ENCODE results near the gene UCN.
A peak's percentile ranks its signal among the peaks of the same experiment; 100 is the strongest.
"Not testable (repeated sequence)": the region's sequence is repeated elsewhere in the genome, so short reads cannot be mapped to it uniquely, and the experiment has no call there.

UCN gene, protein sequence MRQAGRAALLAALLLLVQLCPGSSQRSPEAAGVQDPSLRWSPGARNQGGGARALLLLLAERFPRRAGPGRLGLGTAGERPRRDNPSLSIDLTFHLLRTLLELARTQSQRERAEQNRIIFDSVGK

DNA sequence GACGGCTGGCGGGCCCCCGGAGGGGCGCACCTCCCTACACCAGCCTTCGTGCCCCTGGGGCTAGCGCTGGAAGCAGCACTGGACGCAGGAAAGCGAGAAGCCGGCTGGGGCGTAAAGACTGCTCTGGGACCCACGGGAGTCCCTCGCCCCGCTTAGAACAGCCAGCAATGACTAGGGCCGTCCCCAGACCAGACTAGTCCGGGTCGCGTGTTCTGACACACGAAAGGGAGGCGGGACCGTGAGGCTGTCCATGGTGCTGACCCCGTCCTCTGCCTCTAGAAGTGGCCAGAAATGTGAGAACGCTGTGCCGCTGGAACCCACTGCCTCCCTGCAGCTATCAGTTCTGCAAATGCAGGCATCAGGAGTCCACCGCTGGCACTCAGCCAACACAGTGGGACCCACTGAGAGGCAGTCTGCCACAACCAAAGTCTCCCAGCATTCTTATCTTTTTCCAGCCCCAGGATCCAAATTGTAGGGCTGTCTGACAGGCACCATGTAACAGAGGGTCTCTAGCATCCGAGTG, at the start of gene UCN:
Gene UCN, minus strand, starts transcription at position 87 of the 523 bp plus-strand sequence. CDS start 550 bp downstream, outside the sequence.
- TF ChIP-seq POLR2AphosphoS5 (IDR thresholded peaks at IDR 0.05; ENCODE audit: borderline replicate concordance, low read depth, low read length) (no peak), EZH2 (IDR thresholded peaks at IDR 0.05) (no peak), FOXP2 (optimal IDR thresholded peaks at IDR 0.05; ENCODE audit: control extremely low read depth, extremely low read length, insufficient read depth) (no peak)
- H3K4me3 ChIP-seq: peak within 1 kb of the TSS; percentile 30; the same call in 1 of the 2 replicates

DNA sequence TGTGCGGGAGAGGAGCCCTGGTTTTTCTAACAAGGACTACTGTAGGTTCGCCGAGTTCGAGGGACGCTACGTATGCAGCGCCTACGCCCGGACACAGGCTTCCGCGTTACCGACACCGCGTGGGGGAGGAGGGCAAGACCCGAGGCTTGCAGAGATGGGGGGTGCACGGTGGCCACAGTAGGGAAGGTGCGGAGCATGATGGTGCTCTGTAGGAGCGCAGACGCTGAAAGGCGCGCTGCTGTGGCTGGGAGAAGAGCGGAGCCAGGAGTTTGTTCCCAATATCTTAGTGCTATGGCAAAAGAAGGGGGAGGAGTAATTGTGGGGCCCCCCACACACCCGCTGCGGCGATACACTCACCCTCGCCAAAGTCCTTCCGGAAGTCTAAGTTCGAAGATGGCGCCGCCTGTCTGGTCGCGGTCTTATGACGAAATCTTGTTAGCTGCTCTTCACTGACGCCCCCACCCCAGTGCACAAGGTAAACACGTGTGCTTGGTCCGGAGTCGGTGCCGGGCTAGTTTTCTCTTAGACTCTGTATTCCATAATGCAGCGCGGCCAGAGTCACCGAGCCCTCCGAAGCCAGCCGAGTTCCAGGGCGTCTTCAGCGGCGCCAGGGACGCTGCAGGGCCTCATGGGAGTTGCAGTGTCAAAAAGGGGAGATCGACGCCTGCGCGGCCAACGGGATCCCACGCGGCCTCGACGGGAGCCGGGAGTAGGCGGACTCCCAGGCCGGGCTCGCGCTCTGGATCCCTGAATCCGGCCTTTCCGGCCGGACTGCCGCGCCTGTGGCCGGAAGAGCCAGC, 48.3 kb upstream of the UCN start, which contains the start of gene GTF3C2:
Gene GTF3C2, minus strand, starts transcription at position 383 of the 800 bp plus-strand sequence. CDS start 13,210 bp downstream, outside the sequence.
- peaks cover 5% of the 10 kb centered on the region; the same call in 1 of the 2 replicates for H3K36me3 ChIP-seq (ENCODE audit: insufficient read depth, low read length)
- H3K9ac ChIP-seq (ENCODE audit: insufficient read length): peak within 1 kb of the TSS; percentile 99
- TF ChIP-seq FOXP2 (optimal IDR thresholded peaks at IDR 0.05; ENCODE audit: control extremely low read depth, extremely low read length, insufficient read depth): peak; percentile 88
- no peak for TF ChIP-seq EZH2 (IDR thresholded peaks at IDR 0.05)
- TF ChIP-seq POLR2AphosphoS5 (IDR thresholded peaks at IDR 0.05; ENCODE audit: borderline replicate concordance, low read depth, low read length): peak; percentile 78
- H3K27ac ChIP-seq: peak within 1 kb of the TSS; percentile 97
- H3K9me3 ChIP-seq (ENCODE audit: low read depth, low read length): no peaks in the 10 kb centered on the region
- peak within 1 kb of the TSS; percentile 99 for H3K4me3 ChIP-seq
- DNase-seq (ENCODE audit: low read depth, low spot score): peak; percentile 97

More for the DNA sequence above, at the start of gene UCN:
- DNase-seq (ENCODE audit: low read depth, low spot score): no peak
- H3K36me3 ChIP-seq (ENCODE audit: insufficient read depth, low read length): no peaks in the 10 kb centered on the region
- H3K9ac ChIP-seq (ENCODE audit: insufficient read length): no peak within 1 kb of the TSS
- H3K27ac ChIP-seq: no peak within 1 kb of the TSS
- H3K9me3 ChIP-seq (ENCODE audit: low read depth, low read length): no peaks in the 10 kb centered on the region

DNA sequence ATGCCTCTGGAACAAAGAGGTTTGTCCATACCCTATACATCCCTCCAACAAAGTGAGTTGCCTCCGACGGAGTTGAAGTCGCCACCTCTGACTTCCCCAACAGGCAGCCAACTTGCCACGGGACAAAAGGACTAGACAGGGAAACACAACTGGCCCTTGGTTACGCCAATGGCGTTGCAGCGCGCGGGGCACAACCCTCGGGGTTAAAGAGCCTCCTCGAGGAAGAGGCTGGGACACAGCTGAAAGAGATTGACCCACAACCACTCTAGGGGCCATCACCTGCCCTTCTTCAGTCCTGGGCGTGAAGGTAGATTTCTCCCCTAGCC, 47.8 kb upstream of the UCN start:
- peak overlapping the region; percentile 99 for H3K4me3 ChIP-seq
- peaks cover 5% of the 10 kb centered on the region; the same call in 1 of the 2 replicates for H3K36me3 ChIP-seq (ENCODE audit: insufficient read depth, low read length)
- H3K27ac ChIP-seq: peak overlapping the region; percentile 97
- no peak for DNase-seq (ENCODE audit: low read depth, low spot score)
- TF ChIP-seq POLR2AphosphoS5 (IDR thresholded peaks at IDR 0.05; ENCODE audit: borderline replicate concordance, low read depth, low read length) (no peak), FOXP2 (optimal IDR thresholded peaks at IDR 0.05; ENCODE audit: control extremely low read depth, extremely low read length, insufficient read depth) (no peak), EZH2 (IDR thresholded peaks at IDR 0.05) (no peak)
- H3K9me3 ChIP-seq (ENCODE audit: low read depth, low read length): no peaks in the 10 kb centered on the region
- H3K9ac ChIP-seq (ENCODE audit: insufficient read length): peak overlapping the region; percentile 99

DNA sequence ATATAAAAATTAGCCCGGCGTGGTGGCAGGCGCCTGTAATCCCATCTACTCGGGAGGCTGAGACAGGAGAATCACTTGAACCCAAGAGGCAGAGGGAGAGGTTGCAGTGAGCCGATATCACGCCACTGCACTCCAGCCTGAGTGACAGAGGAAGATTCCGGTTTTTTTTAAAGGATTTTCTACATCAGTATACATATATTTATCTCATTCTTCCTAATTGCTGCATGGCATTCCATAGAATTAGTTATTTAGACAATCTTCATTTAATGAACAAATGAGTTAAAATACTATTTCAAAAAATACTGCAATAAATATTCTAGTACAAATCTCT, 46.3 kb upstream of the UCN start:
- DNase-seq (ENCODE audit: low read depth, low spot score): no peak
- H3K36me3 ChIP-seq (ENCODE audit: insufficient read depth, low read length): peaks cover 10% of the 10 kb centered on the region
- TF ChIP-seq FOXP2 (optimal IDR thresholded peaks at IDR 0.05; ENCODE audit: control extremely low read depth, extremely low read length, insufficient read depth) (no peak), POLR2AphosphoS5 (IDR thresholded peaks at IDR 0.05; ENCODE audit: borderline replicate concordance, low read depth, low read length) (no peak), EZH2 (IDR thresholded peaks at IDR 0.05) (no peak)
- H3K9ac ChIP-seq (ENCODE audit: insufficient read length): no peak overlapping the region
- H3K9me3 ChIP-seq (ENCODE audit: low read depth, low read length): no peaks in the 10 kb centered on the region
- no peak overlapping the region for H3K27ac ChIP-seq
- H3K4me3 ChIP-seq: no peak overlapping the region

DNA sequence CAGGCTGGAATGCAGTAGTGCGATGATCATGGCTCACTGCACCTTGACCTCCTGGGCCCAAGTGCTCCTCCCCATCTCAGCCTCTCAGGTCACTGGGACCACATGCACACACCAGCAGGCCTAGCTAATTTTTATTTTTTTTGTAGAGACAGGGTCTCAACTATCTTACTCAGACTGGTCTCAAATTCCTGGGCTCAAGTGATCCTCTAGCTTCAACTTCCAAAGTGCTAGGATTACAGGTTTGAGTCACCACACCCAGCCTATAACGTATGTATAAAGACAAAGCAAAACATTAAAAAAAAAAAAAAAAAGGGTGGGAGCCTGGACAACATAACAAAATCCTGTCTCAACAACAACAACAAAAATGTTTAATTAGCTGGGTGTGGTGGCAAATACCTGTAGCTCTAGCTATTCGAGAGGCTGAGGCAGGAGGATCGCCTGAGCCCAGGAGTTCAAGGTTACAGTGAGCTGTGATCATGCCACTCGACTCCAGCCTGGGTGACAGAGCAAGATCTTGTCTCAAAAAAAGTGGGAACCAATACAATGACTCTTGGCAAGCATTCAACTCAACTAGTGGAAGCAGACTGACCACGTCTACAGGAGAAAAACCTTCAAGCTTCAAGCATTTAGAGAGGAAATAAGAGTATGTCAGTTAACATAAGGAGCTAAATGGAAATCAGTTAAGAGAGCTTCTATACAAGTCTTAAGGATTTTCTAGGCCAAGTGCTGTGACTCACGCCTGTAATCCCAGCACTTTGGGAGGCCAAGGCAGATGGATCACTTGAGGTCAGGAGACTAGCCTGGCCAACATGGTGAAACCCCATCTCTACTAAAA, 45.7 kb upstream of the UCN start:
- no peak for DNase-seq (ENCODE audit: low read depth, low spot score)
- H3K36me3 ChIP-seq (ENCODE audit: insufficient read depth, low read length): peaks cover 10% of the 10 kb centered on the region
- no peak overlapping the region for H3K27ac ChIP-seq
- H3K4me3 ChIP-seq: no peak overlapping the region
- H3K9me3 ChIP-seq (ENCODE audit: low read depth, low read length): no peaks in the 10 kb centered on the region
- TF ChIP-seq EZH2 (IDR thresholded peaks at IDR 0.05) (no peak), FOXP2 (optimal IDR thresholded peaks at IDR 0.05; ENCODE audit: control extremely low read depth, extremely low read length, insufficient read depth) (no peak), POLR2AphosphoS5 (IDR thresholded peaks at IDR 0.05; ENCODE audit: borderline replicate concordance, low read depth, low read length) (no peak)
- no peak overlapping the region for H3K9ac ChIP-seq (ENCODE audit: insufficient read length)

DNA sequence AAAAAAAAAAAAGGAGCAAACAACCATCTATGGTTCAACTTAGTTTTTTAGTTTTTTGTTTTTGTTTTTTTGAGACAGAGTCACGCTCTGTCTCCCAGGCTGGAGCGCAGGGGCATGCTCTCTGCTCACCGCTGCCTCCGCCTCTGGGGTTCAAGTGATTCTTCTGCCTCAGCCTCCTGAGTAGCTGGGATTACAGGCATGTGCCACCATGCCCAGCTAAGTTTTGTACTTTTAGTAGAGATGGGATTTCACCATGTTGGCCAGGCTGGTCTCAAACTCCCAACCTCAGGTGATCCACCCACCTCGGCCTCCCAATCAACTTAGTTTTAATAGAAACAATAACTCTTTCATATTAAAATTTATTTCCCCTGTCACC, 45.1 kb upstream of the UCN start:
- DNase-seq (ENCODE audit: low read depth, low spot score); H3K27ac ChIP-seq; H3K9ac ChIP-seq (ENCODE audit: insufficient read length); H3K9me3 ChIP-seq (ENCODE audit: low read depth, low read length); H3K36me3 ChIP-seq (ENCODE audit: insufficient read depth, low read length); H3K4me3 ChIP-seq: not testable (repeated sequence)

DNA sequence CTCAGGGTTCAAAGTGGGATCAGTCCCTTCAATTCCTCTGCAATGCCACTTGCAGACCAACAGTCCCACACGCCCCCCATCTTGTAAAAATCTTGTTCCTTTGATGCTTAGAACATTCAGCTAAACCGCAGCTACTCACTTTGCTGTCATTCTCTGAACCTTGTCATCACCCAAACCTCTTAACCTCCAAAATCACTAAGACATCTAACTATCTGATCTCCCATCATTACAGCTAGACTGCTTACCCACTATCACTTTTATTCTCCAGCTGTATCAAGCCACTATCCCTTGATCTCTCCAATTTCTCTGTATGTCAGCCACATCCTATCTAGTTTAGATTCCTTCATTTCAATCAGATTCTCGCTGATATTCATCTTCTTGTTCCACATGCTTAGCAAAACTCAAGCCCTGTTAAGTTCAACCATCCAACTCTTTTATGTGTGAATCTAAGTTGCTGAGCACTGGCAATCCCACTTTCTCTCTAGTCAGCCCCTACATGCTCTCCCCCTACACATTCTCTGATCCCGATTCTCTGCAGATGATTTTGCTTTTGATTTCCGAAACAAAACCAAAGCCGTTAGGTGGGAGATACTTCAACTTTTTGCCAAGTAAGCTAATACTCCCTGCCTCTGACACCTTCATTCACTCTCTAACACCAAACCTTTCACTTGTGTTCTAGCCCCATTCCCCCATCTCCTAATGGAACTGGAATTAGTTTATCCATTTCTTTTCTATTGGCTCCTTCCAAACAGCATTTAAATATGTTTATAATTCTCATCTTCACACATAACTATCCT, 43.8 kb upstream of the UCN start:
- Histone ChIP-seq H3K9ac (ENCODE audit: insufficient read length) (no peak overlapping the region), H3K9me3 (ENCODE audit: low read depth, low read length) (no peaks in the 10 kb centered on the region), H3K27ac (no peak overlapping the region; the same call in 1 of the 2 replicates), H3K4me3 (no peak overlapping the region), H3K36me3 (ENCODE audit: insufficient read depth, low read length) (peaks cover 4% of the 10 kb centered on the region)
- TF ChIP-seq POLR2AphosphoS5 (IDR thresholded peaks at IDR 0.05; ENCODE audit: borderline replicate concordance, low read depth, low read length): no peak
- TF ChIP-seq EZH2 (IDR thresholded peaks at IDR 0.05): no peak
- no peak for TF ChIP-seq FOXP2 (optimal IDR thresholded peaks at IDR 0.05; ENCODE audit: control extremely low read depth, extremely low read length, insufficient read depth)
- no peak for DNase-seq (ENCODE audit: low read depth, low spot score)

All from SK-N-MC (cell line).